Astrocyte (in vitro differentiated cells and primary cell): Measurements from ENCODE around the gene IQCE. TPM values are rescaled to one million over a fixed set of nuclear protein-coding genes. Genes with fewer than 3 reads are reported as not detected.
"Not testable (repeated sequence)": the region's sequence is repeated elsewhere in the genome, so short reads cannot be mapped to it uniquely, and the experiment has no call there.

Experiments used
- DNase-seq: peaks from one replicate; pipeline ENCODE4 v3.0.0-alpha.2; 2010; ENCODE audit warnings: low read depth
- FAIRE-seq: peaks from 2 replicates; lab custom pipeline; 2011; peaks lifted over from hg19 to GRCh38; lab: Jason Lieb, UNC
- H2AFZ ChIP-seq: 2 replicates; pipeline ENCODE4 v1.6.0; 2012; ENCODE audit warnings: low read depth, low read length, inconsistent platforms
- H3K27ac ChIP-seq: 2 replicates; pipeline ENCODE4 v1.5.1; 2011; ENCODE audit warnings: low read depth, low read length, inconsistent platforms
- H3K27me3 ChIP-seq: 2 replicates; pipeline ENCODE4 v1.6.0; 2011; ENCODE audit warnings: low read length, inconsistent platforms; ENCODE audit not compliant: insufficient read depth
- H3K36me3 ChIP-seq: 2 replicates; pipeline ENCODE4 v1.5.1; 2011; ENCODE audit warnings: low read length, inconsistent platforms; ENCODE audit not compliant: insufficient read depth
- H3K4me1 ChIP-seq: 2 replicates; pipeline ENCODE4 v1.5.1; 2011; ENCODE audit warnings: low read length, inconsistent platforms; ENCODE audit not compliant: insufficient read depth
- H3K4me2 ChIP-seq: 2 replicates; pipeline ENCODE4 v1.6.0; 2012; ENCODE audit warnings: low read length, inconsistent platforms
- H3K4me3 ChIP-seq: 2 replicates; pipeline ENCODE4 v1.5.1; 2011; ENCODE audit warnings: low read depth, mild to moderate bottlenecking, low read length, inconsistent platforms; ENCODE audit not compliant: insufficient read depth
- H3K79me2 ChIP-seq: 2 replicates; pipeline ENCODE4 v1.6.0; 2012; ENCODE audit warnings: mild to moderate bottlenecking, low read length, inconsistent platforms; ENCODE audit not compliant: insufficient read depth
- H3K9ac ChIP-seq: 2 replicates; pipeline ENCODE4 v1.6.0; 2012; ENCODE audit warnings: mild to moderate bottlenecking, low read length, inconsistent platforms
- H3K9me3 ChIP-seq: 2 replicates; pipeline ENCODE4 v1.5.1; 2012; ENCODE audit warnings: low read depth, mild to moderate bottlenecking, low read length, inconsistent platforms; ENCODE audit not compliant: insufficient read depth
- H4K20me1 ChIP-seq: 2 replicates; pipeline ENCODE4 v1.6.0; 2012; ENCODE audit warnings: low read length, inconsistent platforms; ENCODE audit not compliant: insufficient read depth
- H3K27ac Mint-ChIP-seq: one replicate; pipeline ENCODE4 v1.8.0; 2021; ENCODE audit warnings: mild to moderate bottlenecking, mixed read lengths; ENCODE audit not compliant: unreplicated experiment
- H3K27me3 Mint-ChIP-seq: one replicate; pipeline ENCODE4 v1.8.0; 2021; ENCODE audit warnings: low read depth, mixed read lengths; ENCODE audit not compliant: unreplicated experiment
- H3K36me3 Mint-ChIP-seq: one replicate; pipeline ENCODE4 v1.8.0; 2021; ENCODE audit warnings: low read depth, mixed read lengths; ENCODE audit not compliant: unreplicated experiment
- H3K4me1 Mint-ChIP-seq: one replicate; pipeline ENCODE4 v1.8.0; 2021; ENCODE audit warnings: low read depth, mixed read lengths; ENCODE audit not compliant: unreplicated experiment
- H3K4me3 Mint-ChIP-seq: one replicate; pipeline ENCODE4 v1.8.0; 2021; ENCODE audit warnings: mild to moderate bottlenecking, moderate library complexity, mixed read lengths; ENCODE audit not compliant: unreplicated experiment
- H3K9me3 Mint-ChIP-seq: one replicate; pipeline ENCODE4 v1.8.0; 2021; ENCODE audit warnings: mild to moderate bottlenecking, mixed read lengths; ENCODE audit not compliant: unreplicated experiment
- EZH2 ChIP-seq: IDR thresholded peaks from 2 replicates; pipeline ENCODE4 v1.6.1; 2012; ENCODE audit warnings: mild to moderate bottlenecking, low read length, inconsistent platforms; ENCODE audit not compliant: insufficient read depth
- total RNA-seq: library from RNA; stranded (reverse); gene quantifications from 2 replicates; pipeline ENCODE4 v1.2.1, GENCODE V29; 2021
- TF ChIP-seq, protein P1 (sequence below): IDR thresholded peaks from 2 replicates; pipeline ENCODE4 v1.5.1; 2011; ENCODE audit warnings: low read depth, mild to moderate bottlenecking, inconsistent platforms, low read length, moderate library complexity; ENCODE audit not compliant: insufficient read depth

Gene IQCE
- total RNA-seq, 1 donor from 2014 or later: 13.1 TPM

DNA sequence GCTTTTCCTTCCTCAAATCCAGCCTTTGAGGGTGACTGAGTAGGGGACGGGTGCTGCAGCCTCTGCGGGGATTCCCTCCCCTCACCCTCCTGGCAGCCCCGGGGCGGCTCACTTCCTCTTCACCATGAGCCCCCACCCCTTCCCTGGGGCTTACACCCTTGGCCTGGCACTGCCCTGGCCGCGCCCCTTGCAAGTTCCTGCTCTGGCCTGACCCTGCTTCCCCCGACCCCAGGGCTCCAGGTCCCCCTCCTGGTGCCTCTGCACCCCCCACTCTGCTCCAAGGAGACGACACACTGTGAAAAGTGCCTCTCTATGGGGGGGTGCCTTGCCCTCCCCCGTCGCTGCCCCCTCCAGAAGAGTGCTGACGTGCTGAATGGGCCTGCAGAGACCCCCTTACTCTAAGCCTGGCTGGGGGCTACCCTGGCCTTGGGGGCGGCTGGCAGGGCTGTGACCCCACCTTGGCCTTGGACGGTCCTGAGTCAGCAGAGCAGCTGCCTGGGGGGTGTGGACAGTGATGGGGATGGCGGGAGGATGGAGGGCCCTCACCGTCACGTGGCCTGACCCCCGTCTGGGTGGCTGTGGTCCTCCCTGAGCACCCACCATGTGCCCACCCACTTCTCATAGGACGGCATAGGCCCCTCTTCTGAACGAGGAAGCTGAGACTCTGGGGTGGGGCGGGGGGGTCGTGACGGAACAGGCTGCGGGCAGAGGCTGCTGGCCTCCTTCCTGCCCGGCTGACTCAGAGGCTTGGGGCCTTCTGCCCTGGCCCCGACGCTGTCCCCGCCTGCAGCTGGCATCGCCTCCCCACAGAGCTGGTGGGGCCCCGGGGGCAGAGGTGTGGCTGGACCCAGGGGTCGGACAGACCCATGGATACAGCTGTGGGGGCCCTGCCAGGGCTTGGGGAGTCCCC, 29.4 kb upstream of the IQCE start:
- DNase-seq (peak; percentile 53), FAIRE-seq (no peak)
- Mint-ChIP-seq H3K4me3 (no peak overlapping the region), H3K27ac (no peak overlapping the region), H3K27me3 (no peaks in the 10 kb centered on the region), H3K4me1 (peaks cover 15% of the 10 kb centered on the region), H3K36me3 (no peaks in the 10 kb centered on the region), H3K9me3 (no peaks in the 10 kb centered on the region)
- H3K4me1 ChIP-seq: peaks cover 48% of the 10 kb centered on the region
- peak overlapping the region; percentile 69 for H3K4me2 ChIP-seq
- H2AFZ ChIP-seq: no peak overlapping the region
- peaks cover 4% of the 10 kb centered on the region for H3K36me3 ChIP-seq
- no peaks in the 10 kb centered on the region for H3K9me3 ChIP-seq
- no peaks in the 10 kb centered on the region for H3K27me3 ChIP-seq
- peak overlapping the region; percentile 62 for H3K9ac ChIP-seq
- peaks cover 35% of the 10 kb centered on the region for H4K20me1 ChIP-seq
- peaks cover 3% of the 10 kb centered on the region for H3K79me2 ChIP-seq
- TF ChIP-seq, protein P1, sequence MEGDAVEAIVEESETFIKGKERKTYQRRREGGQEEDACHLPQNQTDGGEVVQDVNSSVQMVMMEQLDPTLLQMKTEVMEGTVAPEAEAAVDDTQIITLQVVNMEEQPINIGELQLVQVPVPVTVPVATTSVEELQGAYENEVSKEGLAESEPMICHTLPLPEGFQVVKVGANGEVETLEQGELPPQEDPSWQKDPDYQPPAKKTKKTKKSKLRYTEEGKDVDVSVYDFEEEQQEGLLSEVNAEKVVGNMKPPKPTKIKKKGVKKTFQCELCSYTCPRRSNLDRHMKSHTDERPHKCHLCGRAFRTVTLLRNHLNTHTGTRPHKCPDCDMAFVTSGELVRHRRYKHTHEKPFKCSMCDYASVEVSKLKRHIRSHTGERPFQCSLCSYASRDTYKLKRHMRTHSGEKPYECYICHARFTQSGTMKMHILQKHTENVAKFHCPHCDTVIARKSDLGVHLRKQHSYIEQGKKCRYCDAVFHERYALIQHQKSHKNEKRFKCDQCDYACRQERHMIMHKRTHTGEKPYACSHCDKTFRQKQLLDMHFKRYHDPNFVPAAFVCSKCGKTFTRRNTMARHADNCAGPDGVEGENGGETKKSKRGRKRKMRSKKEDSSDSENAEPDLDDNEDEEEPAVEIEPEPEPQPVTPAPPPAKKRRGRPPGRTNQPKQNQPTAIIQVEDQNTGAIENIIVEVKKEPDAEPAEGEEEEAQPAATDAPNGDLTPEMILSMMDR: no peak
- TF ChIP-seq EZH2: no peak
- H3K4me3 ChIP-seq: no peak overlapping the region
- H3K27ac ChIP-seq: peak overlapping the region; percentile 6

DNA sequence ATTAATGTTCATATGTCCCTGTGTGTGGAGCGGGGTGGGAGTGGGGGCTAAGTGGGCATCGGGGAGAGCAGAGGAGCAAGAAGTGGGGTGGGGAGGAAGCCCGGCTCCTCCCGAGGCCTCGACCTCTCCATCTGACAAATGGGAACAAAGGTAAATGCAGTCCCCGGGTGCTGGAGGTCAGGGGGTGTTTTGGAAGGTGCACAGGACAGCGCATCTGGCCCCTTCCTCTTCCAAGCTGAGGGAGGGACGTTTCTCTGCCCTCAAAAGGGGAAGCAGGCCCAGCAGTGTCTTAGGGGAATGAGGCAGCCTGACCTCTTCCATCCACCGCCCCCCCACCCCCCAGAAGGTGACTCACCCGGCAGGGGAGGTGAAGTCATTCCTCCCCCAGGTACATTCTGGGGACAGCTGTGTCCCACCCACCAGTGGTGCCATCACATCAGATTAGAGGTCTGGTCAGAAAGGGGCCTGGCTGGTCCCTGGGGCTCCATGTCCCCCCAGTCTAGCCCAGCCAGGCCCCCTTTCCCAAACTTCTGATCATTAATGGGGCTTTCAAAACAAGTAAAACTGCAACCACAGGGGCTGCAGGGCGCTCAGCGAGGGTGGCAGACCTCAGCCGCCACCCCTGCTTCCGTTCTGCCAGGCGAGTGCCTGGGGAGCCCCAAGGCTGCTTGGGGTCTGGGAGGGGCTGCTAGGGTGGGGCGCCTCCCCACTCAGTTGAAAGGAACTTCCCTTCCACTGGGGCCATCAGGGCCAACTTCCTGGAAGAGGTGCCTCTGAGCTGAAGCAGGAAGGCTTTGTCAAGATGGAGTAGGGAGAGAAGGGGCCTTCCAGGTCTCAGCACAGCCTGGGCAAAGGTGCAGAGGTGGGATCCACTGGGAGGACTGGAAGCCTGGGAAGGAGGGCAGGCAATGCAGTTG, 28.4 kb upstream of the IQCE start:
- no peak overlapping the region for H3K4me3 Mint-ChIP-seq
- FAIRE-seq: no peak
- H4K20me1 ChIP-seq: peaks cover 30% of the 10 kb centered on the region

DNA sequence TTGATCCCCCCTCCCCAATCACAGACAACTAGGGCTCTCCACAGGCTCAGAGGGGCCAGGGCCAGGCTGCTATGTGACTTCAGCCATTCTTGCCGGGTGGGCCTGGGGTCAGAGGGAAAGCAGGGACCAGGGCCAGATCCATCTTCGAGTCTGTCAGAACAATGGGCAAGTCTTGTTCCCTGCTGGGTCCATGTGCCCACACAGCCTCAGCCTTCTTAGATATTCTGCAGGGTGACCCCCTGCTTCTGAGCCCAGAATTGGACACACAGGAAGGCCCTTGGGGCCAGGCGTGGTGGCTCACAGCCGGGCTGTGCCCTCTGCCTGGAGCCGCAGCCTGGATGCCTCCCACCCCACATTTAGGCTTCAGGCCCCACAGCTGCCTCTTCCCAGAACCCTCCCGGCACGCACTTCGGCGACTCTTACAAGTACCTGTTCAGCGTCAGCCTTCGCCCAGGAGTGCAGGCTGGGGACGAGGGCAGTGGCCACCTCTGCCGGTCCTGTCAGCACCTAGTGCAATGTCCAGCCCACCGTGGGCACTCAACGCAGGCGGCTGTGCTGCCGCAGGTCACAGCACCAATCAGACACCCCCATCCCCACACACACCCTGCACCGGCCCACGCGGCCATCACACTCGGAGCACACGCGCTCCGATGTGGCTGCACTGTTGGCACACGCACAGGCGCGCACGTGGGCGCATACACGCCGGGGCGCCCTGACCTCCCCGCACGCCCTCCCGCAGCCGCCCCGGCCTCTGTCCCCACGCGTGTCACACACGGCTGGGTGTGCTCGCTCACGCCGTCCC, 27.6 kb upstream of the IQCE start:
- H3K36me3 Mint-ChIP-seq, H3K36me3 ChIP-seq, H3K27ac ChIP-seq, H3K9me3 Mint-ChIP-seq, H3K9me3 ChIP-seq, H3K4me3 ChIP-seq, H3K9ac ChIP-seq, H3K27me3 ChIP-seq, H3K4me3 Mint-ChIP-seq, H2AFZ ChIP-seq, H3K79me2 ChIP-seq, DNase-seq, FAIRE-seq, H3K27me3 Mint-ChIP-seq: not testable (repeated sequence)
- peaks cover 22% of the 10 kb centered on the region for H4K20me1 ChIP-seq
- H3K27ac Mint-ChIP-seq: peak overlapping the region; percentile 66
- H3K4me2 ChIP-seq: peak overlapping the region; percentile 69
- H3K4me1 ChIP-seq: peaks cover 44% of the 10 kb centered on the region
- peaks cover 15% of the 10 kb centered on the region for H3K4me1 Mint-ChIP-seq

More for the DNA sequence above, 28.4 kb upstream of the IQCE start:
- H3K4me1 Mint-ChIP-seq: peaks cover 15% of the 10 kb centered on the region
- H3K79me2 ChIP-seq: no peaks in the 10 kb centered on the region
- no peaks in the 10 kb centered on the region for H3K27me3 Mint-ChIP-seq
- H2AFZ ChIP-seq: no peak overlapping the region
- H3K9me3 Mint-ChIP-seq: no peaks in the 10 kb centered on the region
- H3K36me3 ChIP-seq: peaks cover 4% of the 10 kb centered on the region
- no peak overlapping the region for H3K4me3 ChIP-seq
- peak overlapping the region; percentile 6 for H3K27ac ChIP-seq
- peak overlapping the region; percentile 62 for H3K9ac ChIP-seq
- peak overlapping the region; percentile 87 for H3K27ac Mint-ChIP-seq
- no peak for DNase-seq
- no peaks in the 10 kb centered on the region for H3K27me3 ChIP-seq
- H3K4me2 ChIP-seq: peak overlapping the region; percentile 69
- no peaks in the 10 kb centered on the region for H3K36me3 Mint-ChIP-seq
- no peaks in the 10 kb centered on the region for H3K9me3 ChIP-seq
- TF ChIP-seq, protein P1: no peak
- no peak for TF ChIP-seq EZH2
- H3K4me1 ChIP-seq: peaks cover 44% of the 10 kb centered on the region

- not testable (repeated sequence) for H3K36me3 Mint-ChIP-seq, H3K9me3 Mint-ChIP-seq, FAIRE-seq, H3K79me2 ChIP-seq, H3K4me3 ChIP-seq, H3K27me3 Mint-ChIP-seq, H3K9me3 ChIP-seq, H2AFZ ChIP-seq, DNase-seq, H3K27me3 ChIP-seq, H3K27ac ChIP-seq, H3K9ac ChIP-seq, H3K4me3 Mint-ChIP-seq, H3K36me3 ChIP-seq
- Histone ChIP-seq H4K20me1 (peaks cover 17% of the 10 kb centered on the region), H3K4me2 (peak overlapping the region; percentile 69), H3K4me1 (peaks cover 43% of the 10 kb centered on the region)
- Mint-ChIP-seq H3K27ac (peak overlapping the region; percentile 41), H3K4me1 (peaks cover 15% of the 10 kb centered on the region)
These were observed 27.0 kb upstream of the IQCE start for GRCh38 chr7:2531796-2532110.
